Stimulated activated CD4-positive, alpha-beta T cell treated with anti-CD3 and anti-CD28 coated beads, Interleukin-15, amount 100 ng/mL, for 24 hours (primary cell): ENCODE results near the gene ARHGAP33.

Source experiments
- DNase-seq: peaks from one replicate; pipeline ENCODE4 v3.0.0-alpha.2; 2020

ARHGAP33 gene

GRCh38 chr19:35739275-35740107, 35.9 kb upstream of the ARHGAP33 start:
- DNase-seq, result no peak

GRCh38 chr19:35740108-35740422, 35.3 kb upstream of the ARHGAP33 start:
- DNase-seq, result no peak

- peak; percentile 99 for DNase-seq
Observed at GRCh38 chr19:35740423-35741202, 34.8 kb upstream of the ARHGAP33 start.

- no peak for DNase-seq
Observed at GRCh38 chr19:35741203-35741515, 34.2 kb upstream of the ARHGAP33 start.

- DNase-seq, result peak; percentile 82
Observed at GRCh38 chr19:35742121-35742724, 33.1 kb upstream of the ARHGAP33 start, which contains the start of gene IGFLR1. Gene IGFLR1, minus strand, starts transcription at chr19:35742452. Its CDS starts 1,272 bp downstream, at chr19:35741180.

- no peak for DNase-seq
Observed at GRCh38 chr19:35743640-35744429, 31.5 kb upstream of the ARHGAP33 start.

- DNase-seq, result peak; percentile 96
Observed at GRCh38 chr19:35744430-35745327, 30.7 kb upstream of the ARHGAP33 start.

- peak; percentile 95 for DNase-seq
Observed at GRCh38 chr19:35745328-35746086, 29.9 kb upstream of the ARHGAP33 start, which contains the start of the genes PSENEN and U2AF1L4. Gene PSENEN, plus strand, starts transcription at chr19:35745651. Its CDS starts 280 bp downstream, at chr19:35745931. Gene U2AF1L4, minus strand, starts transcription at chr19:35745418. Its CDS starts 27 bp downstream, at chr19:35745391.

GRCh38 chr19:35746087-35746462, 29.3 kb upstream of the ARHGAP33 start:
- DNase-seq, result no peak

GRCh38 chr19:35746531-35746930, 28.8 kb upstream of the ARHGAP33 start:
- no peak for DNase-seq

GRCh38 chr19:35748106-35749020, 27.0 kb upstream of the ARHGAP33 start, which contains the start of gene LIN37:
Gene LIN37, plus strand, starts transcription at chr19:35748576. Its CDS starts 149 bp downstream, at chr19:35748725.
- DNase-seq, result peak; percentile 98

GRCh38 chr19:35750167-35750566, 25.2 kb upstream of the ARHGAP33 start:
- DNase-seq, result no peak

GRCh38 chr19:35751839-35752745, 23.3 kb upstream of the ARHGAP33 start:
- no peak for DNase-seq

GRCh38 chr19:35752746-35753350, 22.5 kb upstream of the ARHGAP33 start:
- DNase-seq, result no peak

GRCh38 chr19:35753634-35754369, 21.6 kb upstream of the ARHGAP33 start:
- no peak for DNase-seq

GRCh38 chr19:35754370-35755130, 20.8 kb upstream of the ARHGAP33 start:
- no peak for DNase-seq

- no peak for DNase-seq
Observed at GRCh38 chr19:35755131-35755549, 20.2 kb upstream of the ARHGAP33 start.
